Caki2 (cell line): ENCODE measurements around the gene RBM17. TPM values are rescaled to one million over a fixed set of nuclear protein-coding genes. Genes with fewer than 3 reads are reported as not detected.
"Not testable (repeated sequence)": the region's sequence is repeated elsewhere in the genome, so short reads cannot be mapped to it uniquely, and the experiment has no call there.

Source experiments
- DNase-seq: peaks from one replicate; pipeline ENCODE4 v3.0.0-alpha.2; 2015; ENCODE audit warnings: low read depth
- in situ Hi-C: cut with HindIII; loops from 2 replicates; pipeline ENCODE4 v1.10.0; 2016; ENCODE audit warnings: low sequenced_read_pairs, low pct_unique_long_range_greater_than_20kb, mixed read lengths
- total RNA-seq: library from RNA; depleted of rRNA; stranded (reverse); fragments of >200 nt; shearing (Covaris generic); gene quantifications from 2 replicates; pipeline ENCODE4 v1.2.3, GENCODE V29; 2014; ENCODE audit warnings: low replicate concordance

The RBM17 gene
- total RNA-seq, 1 experiment from 2014 or later: 17.9 TPM

DNA sequence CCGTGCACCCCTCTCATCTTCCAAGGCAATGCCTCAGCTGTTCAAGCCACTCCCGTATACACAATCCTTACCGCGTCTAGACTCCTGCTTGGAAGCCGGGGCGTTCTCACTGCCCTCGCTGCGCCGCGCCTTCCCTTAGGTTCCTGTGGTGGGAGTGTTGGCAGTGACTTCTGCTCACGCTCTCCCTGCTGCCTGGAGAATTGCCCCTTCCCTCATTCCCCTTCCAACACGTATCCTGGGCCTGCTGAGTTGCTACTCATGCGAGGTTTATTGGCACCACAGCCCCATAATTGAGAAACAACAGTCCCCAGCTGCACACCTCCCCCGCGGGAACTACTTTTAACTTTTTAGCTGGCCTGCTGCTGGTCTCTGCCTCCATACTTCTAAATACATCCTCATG lies 31.9 kb downstream of the RBM17 start:
- in situ Hi-C loops: no loop called here
- no peak for DNase-seq

DNA sequence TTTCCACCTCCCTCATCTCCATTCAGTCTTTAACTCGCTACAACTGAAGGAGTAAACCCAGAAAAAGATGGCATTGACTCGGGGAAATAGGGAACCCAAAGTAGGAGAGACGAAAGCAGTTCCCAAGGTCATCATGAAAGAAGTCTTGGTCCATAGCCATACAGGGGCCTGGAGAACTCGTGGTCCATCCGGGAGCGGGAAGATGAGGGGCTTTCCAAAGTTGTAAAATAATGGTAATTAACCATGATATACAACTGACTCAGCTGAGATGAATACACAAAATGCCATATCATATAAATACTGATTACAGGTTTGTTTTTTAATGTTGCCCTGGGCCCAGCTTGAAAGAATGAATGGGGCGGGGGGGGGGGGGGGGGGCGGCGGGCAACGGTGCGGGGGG lies 32.3 kb downstream of the RBM17 start:
- DNase-seq: no peak
- in situ Hi-C loops: no loop called here

GRCh38 chr10:6123532-6123931 lies 34.7 kb downstream of the RBM17 start:
- in situ Hi-C loops: no loop called here
- no peak for DNase-seq

DNA sequence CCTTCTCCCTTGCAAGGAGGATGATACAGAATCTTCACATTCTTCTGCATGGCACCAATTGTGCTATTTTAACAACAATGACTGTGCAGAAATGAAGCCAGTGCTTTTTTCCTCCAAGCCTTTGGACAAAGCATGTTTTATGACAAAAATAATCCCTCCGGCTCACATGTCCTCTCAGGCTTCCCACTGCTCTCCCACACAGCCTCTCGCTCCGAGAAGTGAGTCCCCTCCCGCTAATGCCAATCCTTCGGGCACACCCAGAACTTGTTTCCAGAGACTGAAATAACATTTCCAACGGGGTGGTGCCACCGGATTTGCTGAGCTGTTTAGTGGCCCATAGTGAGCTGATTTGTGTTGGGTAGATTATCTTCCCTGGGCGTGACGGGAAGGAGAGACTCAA lies 35.8 kb downstream of the RBM17 start:
- peak; percentile 42 for DNase-seq
- in situ Hi-C loops: no loop called here

GRCh38 chr10:6127461-6127860 lies 38.6 kb downstream of the RBM17 start:
- in situ Hi-C loops, DNase-seq: not testable (repeated sequence)

DNA sequence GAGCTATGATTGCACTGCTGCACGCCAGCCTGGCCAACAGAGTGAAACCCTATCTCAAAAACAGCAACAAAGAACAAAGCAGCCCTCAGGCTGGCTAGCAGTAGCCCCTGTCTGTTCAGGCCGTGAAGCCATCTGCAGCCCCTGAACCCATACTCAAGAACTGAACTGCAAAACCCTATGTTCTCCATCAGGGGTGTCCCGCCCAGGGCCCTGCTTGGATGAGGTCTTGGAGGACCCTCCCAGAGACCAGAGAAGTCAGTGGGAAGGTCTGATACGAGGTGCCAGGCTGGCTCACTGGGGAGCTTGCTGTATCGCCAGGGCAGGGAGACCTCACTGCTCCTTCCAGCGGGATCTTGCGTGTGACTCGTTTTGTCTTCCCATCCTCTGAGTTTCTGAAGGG lies 39.3 kb downstream of the RBM17 start:
- in situ Hi-C loops: no loop called here
- DNase-seq: no peak

GRCh38 chr10:6128591-6129251 lies 39.9 kb downstream of the RBM17 start:
- in situ Hi-C loops: no loop called here
- no peak for DNase-seq

DNA sequence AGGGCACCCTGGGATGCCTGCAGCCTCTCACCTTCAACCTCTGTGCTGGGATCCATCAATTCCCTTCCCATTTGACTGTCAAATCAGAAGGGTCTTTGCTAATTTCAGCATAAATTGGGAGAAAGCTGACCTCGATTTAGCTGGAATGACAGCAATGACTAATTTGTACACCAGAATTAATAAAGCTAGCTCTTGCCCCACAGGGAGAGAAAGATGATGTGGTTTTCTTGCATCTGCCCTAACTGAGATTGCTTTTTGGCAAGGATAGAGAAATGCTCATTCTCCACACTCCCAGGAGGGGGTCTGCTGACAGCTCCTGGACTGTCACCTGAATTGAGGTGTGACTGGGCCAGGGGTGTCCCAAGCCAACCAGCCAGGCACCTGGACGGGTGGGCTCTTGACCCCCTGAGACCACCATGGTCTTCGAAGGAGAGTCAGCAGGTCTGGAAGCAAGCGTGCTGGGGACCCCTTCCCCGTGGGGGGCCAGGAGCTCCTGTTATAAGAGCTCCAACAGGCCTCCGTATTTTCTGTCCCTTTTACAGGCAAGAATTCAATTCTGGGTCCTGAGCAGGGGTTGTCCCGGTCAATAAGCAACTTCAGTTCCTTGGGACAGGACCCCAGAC lies 42.1 kb downstream of the RBM17 start:
- in situ Hi-C loops: no loop called here
- DNase-seq: no peak

GRCh38 chr10:6133331-6134098 lies 44.7 kb downstream of the RBM17 start:
- in situ Hi-C loops: no loop called here
- no peak for DNase-seq

DNA sequence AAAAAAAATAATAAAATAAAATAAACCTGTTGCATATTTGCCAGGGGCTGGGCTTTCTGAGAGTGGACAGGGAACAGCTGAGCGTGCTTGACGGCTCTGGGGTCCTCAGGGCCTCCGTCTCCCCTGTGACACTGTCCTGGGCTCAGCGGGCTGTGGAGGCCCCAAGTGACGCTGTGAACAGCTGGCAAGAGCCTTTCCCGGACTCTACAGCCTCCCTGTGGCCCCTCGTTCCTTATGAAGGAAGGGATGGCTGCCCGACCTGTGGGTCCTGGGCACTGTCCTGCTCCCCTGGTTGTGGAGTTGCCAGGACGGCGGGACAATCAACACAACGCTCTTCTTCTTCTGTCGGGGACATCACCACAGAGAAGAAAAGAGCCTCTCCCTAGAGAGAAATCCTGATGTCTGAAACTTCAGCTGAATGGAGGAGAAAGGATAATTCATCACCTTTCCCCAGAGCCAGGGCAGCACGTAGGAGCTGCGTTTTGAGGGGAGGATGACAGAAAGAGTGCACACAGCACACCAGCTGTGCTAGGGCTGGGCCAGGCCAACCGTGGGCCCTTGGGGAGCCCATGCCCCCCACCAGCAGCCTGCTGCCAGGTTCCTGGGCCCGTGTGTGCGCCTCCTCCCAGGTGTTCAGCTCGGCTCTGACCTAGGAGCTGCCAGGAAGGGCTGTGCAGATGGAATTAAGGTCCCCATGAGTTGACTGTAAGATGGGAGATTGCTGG lies 45.4 kb downstream of the RBM17 start:
- in situ Hi-C loops: no loop called here
- DNase-seq: no peak

DNA sequence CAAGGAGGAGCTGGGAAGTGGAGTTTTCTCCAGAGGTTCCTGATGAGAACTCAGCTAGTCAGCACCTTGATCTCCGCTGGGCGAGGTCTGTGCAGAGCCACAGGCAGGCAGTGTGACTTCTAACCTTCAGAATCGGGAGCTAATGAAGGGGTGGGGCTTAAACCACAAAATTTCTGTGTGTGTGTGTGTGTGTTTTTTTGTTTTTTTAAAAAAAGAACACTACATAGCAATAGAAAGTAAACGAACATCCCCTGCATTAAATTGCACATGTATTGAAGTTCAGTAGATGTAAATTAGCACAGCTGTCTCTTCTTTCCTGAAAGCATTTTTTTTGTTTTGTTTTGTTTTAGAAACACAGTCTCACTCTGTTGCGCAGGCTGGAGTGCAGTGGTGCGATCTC lies 46.2 kb downstream of the RBM17 start:
- in situ Hi-C loops: no loop called here
- DNase-seq: no peak

GRCh38 chr10:6135589-6136168 lies 46.8 kb downstream of the RBM17 start:
- in situ Hi-C loops: no loop called here
- no peak for DNase-seq

DNA sequence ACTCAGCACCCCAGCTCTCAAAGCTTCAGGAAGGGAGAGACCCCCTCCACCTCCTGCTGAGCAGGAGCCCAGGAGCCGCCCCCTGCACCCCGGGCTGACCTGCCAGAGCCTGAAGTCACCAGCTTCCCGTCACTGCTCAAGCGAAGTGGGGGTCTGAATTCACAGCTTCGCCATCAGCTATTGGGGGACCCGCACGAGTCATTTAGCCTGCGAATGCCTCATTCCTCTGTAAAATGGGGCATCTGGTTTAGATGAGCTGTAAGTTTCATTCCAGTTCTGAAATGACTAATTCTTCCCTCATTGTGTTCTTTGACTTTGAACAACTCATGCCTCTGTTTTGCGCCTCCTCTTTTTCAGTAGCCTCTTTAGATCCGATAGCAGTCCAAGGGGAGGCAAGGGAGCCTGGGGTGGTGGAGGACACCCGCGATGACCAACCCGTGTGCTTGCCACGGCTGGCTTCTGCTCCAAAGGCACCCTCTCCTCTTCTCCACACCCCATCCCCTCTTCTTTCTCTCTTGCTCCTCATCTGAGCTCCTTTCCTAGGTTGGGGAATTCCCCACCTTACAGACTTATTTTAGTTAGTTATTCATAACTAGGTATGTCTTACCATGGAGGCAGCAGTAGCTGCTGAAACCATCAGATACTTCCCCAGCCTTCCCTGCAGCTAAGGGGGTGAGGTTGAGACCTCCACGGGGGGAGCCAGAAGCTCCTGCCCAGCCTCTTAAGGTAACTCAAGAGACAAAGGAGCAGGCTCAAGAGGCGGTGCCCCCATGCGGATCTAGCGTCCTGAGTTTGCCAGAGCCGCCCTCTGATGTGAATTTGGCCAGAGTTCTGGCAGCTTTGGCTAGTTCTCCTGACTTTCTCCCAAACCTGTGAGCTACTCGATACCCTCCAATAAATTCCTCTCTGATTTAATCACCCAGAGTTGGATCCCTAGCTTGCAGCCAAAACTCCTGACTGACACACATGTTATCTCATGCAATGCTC lies 47.7 kb downstream of the RBM17 start:
- DNase-seq: peak; percentile 39
- in situ Hi-C loops: no loop called here

- no peak for DNase-seq
- in situ Hi-C loops: no loop called here
These were observed 49.6 kb downstream of the RBM17 start for GRCh38 chr10:6138456-6138855.

DNA sequence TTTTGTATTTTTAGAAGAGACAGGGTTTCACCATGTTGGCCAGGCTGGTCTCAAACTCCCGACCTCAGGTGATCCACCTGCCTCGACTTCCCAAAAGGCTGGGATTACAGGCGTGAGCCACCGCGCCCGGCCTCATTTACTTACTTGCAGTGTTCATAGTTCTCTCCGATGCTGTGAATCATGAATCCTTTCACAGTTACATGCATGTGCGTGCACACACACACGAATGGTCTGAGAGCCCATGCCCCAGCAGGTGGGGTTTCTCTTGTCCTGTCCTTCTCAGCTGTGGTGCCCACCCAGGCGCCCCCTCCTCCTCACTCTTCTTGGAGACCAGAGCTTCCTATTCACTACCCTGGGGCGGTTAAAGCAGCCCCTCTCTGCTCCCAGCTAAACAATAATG lies 50.6 kb downstream of the RBM17 start:
- DNase-seq: no peak

GRCh38 chr10:6140141-6140841 lies 51.5 kb downstream of the RBM17 start:
- in situ Hi-C loops: no loop called here
- no peak for DNase-seq

More for the DNA sequence above, 50.6 kb downstream of the RBM17 start:
- in situ Hi-C loops: no loop called here

- in situ Hi-C loops: no loop called here
- no peak for DNase-seq
These were observed 52.1 kb downstream of the RBM17 start for GRCh38 chr10:6140965-6141295.
